Measurements from ENCODE around the gene DOCK8. TPM values are rescaled to one million over a fixed set of nuclear protein-coding genes. Genes with fewer than 3 reads are reported as not detected.

Gene DOCK8
- total and polyA plus RNA-seq, 3 donors from 2014 or later, result 46.7 to 63.9 (median 51.4) TPM

DNA sequence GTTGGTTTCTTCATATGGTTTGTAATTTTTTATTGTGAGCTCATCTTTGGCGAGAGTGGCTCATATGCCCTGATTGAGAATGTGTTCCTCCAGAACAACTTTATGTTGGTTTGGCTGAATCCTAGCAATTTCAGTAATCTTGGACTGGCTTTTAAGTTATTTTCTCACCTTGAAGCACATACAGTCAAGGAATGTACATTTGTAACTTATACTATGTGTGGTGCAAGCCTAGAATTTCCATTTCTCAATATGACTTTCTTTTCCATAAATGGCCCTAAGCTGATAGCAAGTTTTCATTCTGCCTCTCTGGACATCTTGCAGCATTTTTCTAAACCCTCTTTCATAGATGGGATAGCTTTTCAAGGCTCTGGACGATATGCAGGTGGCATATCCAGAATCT lies 247.5 kb downstream of the DOCK8 start:
- no peaks in the 10 kb centered on the region for H3K27me3 ChIP-seq
- intact Hi-C loops (cut with DNase I; ENCODE audit: low total_unique reads), result no loop called here
- no peak for DNase-seq
- no peak overlapping the region for H3K4me3 ChIP-seq
- H3K4me1 ChIP-seq, result no peaks in the 10 kb centered on the region
- TF ChIP-seq POLR2A (IDR thresholded peaks at IDR 0.05), result no peak
- TF ChIP-seq, protein P1, sequence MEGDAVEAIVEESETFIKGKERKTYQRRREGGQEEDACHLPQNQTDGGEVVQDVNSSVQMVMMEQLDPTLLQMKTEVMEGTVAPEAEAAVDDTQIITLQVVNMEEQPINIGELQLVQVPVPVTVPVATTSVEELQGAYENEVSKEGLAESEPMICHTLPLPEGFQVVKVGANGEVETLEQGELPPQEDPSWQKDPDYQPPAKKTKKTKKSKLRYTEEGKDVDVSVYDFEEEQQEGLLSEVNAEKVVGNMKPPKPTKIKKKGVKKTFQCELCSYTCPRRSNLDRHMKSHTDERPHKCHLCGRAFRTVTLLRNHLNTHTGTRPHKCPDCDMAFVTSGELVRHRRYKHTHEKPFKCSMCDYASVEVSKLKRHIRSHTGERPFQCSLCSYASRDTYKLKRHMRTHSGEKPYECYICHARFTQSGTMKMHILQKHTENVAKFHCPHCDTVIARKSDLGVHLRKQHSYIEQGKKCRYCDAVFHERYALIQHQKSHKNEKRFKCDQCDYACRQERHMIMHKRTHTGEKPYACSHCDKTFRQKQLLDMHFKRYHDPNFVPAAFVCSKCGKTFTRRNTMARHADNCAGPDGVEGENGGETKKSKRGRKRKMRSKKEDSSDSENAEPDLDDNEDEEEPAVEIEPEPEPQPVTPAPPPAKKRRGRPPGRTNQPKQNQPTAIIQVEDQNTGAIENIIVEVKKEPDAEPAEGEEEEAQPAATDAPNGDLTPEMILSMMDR (IDR thresholded peaks at IDR 0.05), result no peak
- H3K36me3 ChIP-seq (ENCODE audit: low read depth, missing control alignments), result no peaks in the 10 kb centered on the region
- H3K9me3 ChIP-seq, result no peaks in the 10 kb centered on the region
- no peak overlapping the region for H3K27ac ChIP-seq
- whole genome bisulfite sequencing, 2 donors, result 73 to 82% methylated on average over 2 of the region's 2 CpGs

DNA sequence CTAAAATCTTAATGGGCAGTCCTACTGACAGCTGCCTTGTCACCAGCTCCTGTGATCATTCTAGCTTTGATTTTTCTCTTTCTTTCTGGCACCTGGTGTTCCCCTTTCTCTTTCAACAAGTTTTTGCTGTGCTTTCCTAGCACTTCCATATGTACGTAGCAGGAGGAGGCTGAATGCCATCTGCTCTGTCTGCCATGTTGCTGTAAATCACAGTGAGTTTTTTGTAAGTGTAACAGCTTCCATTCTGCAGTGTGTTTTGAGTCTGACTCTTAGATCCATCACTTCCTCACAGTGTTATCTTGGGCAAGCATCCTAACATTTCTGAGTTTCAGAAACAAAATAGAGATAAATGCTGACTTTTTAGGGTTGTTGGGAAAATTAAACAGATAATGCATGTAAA lies 247.9 kb downstream of the DOCK8 start:
- H3K27me3 ChIP-seq, result no peaks in the 10 kb centered on the region
- no peaks in the 10 kb centered on the region for H3K4me1 ChIP-seq
- 90 to 97% methylated on average over 1 of the region's 1 CpG for WGBS, 2 donors
- no peak for DNase-seq
- TF ChIP-seq POLR2A (IDR thresholded peaks at IDR 0.05), result no peak
- TF ChIP-seq, protein P1 (IDR thresholded peaks at IDR 0.05), result no peak
- intact Hi-C loops (cut with DNase I; ENCODE audit: low total_unique reads), result no loop called here
- H3K9me3 ChIP-seq, result no peaks in the 10 kb centered on the region
- H3K27ac ChIP-seq, result no peak overlapping the region
- H3K4me3 ChIP-seq, result no peak overlapping the region
- no peaks in the 10 kb centered on the region for H3K36me3 ChIP-seq (ENCODE audit: low read depth, missing control alignments)

GRCh38 chr9:463455-464171 lies 248.9 kb downstream of the DOCK8 start:
- Histone ChIP-seq H3K36me3 (ENCODE audit: low read depth, missing control alignments) (no peaks in the 10 kb centered on the region), H3K4me1 (no peaks in the 10 kb centered on the region), H3K27ac (no peak overlapping the region), H3K4me3 (no peak overlapping the region), H3K27me3 (no peaks in the 10 kb centered on the region), H3K9me3 (no peaks in the 10 kb centered on the region)
- 91 to 92% methylated on average over 8 of the region's 8 CpGs for WGBS, 2 donors
- intact Hi-C loops (cut with DNase I; ENCODE audit: low total_unique reads), result no loop called here
- TF ChIP-seq, protein P1 (IDR thresholded peaks at IDR 0.05), result no peak
- TF ChIP-seq POLR2A (IDR thresholded peaks at IDR 0.05), result no peak
- no peak for DNase-seq

GRCh38 chr9:466747-467146 lies 252.1 kb downstream of the DOCK8 start:
- H3K27me3 ChIP-seq, result no peaks in the 10 kb centered on the region
- H3K4me3 ChIP-seq, result no peak overlapping the region
- TF ChIP-seq, protein P1 (IDR thresholded peaks at IDR 0.05), result no peak
- no peak for TF ChIP-seq POLR2A (IDR thresholded peaks at IDR 0.05)
- H3K27ac ChIP-seq, result no peak overlapping the region
- no peak for DNase-seq
- no peaks in the 10 kb centered on the region for H3K9me3 ChIP-seq
- H3K4me1 ChIP-seq, result peaks cover 12% of the 10 kb centered on the region
- H3K36me3 ChIP-seq (ENCODE audit: low read depth, missing control alignments), result no peaks in the 10 kb centered on the region
- intact Hi-C loops (cut with DNase I; ENCODE audit: low total_unique reads), result no loop called here
- WGBS, 2 donors, result 48 to 83% methylated on average over 1 of the region's 1 CpG
